Nephron (organoid): Measurements from ENCODE around the gene HOXA3.

Source experiments
- H3K27ac Mint-ChIP-seq, 3 experiments: 2 replicates each; pipeline ENCODE4 v1.8.0; 2020; ENCODE audit warnings: mixed read lengths in 3 of 3, mild to moderate bottlenecking in 2 of 3, moderate library complexity in 1 of 3
- H3K27me3 Mint-ChIP-seq: 2 replicates; pipeline ENCODE4 v1.8.0; 2021; ENCODE audit warnings: low read depth, mild to moderate bottlenecking, moderate library complexity, mixed read lengths
- H3K36me3 Mint-ChIP-seq: 2 replicates; pipeline ENCODE4 v1.8.0; 2020; ENCODE audit warnings: low read depth, mixed read lengths
- H3K4me1 Mint-ChIP-seq: 2 replicates; pipeline ENCODE4 v1.8.0; 2020; ENCODE audit warnings: mixed read lengths
- H3K4me3 Mint-ChIP-seq, 3 experiments: 2 replicates each; pipeline ENCODE4 v1.8.0; 2020; ENCODE audit warnings: mild to moderate bottlenecking in 3 of 3, mixed read lengths in 3 of 3, moderate library complexity in 2 of 3
- H3K9me3 Mint-ChIP-seq: 2 replicates; pipeline ENCODE4 v1.8.0; 2020; ENCODE audit warnings: mixed read lengths
- TF ChIP-seq, protein P1 (sequence below), 3 experiments: fragments of 200-600 bp; sonication (generic); IDR thresholded peaks; one replicate each; pipeline ENCODE4 v1.5.0; 2021; ENCODE audit warnings: antibody characterized with exemption in 3 of 3; ENCODE audit not compliant: unreplicated experiment in 3 of 3

HOXA3 gene

DNA sequence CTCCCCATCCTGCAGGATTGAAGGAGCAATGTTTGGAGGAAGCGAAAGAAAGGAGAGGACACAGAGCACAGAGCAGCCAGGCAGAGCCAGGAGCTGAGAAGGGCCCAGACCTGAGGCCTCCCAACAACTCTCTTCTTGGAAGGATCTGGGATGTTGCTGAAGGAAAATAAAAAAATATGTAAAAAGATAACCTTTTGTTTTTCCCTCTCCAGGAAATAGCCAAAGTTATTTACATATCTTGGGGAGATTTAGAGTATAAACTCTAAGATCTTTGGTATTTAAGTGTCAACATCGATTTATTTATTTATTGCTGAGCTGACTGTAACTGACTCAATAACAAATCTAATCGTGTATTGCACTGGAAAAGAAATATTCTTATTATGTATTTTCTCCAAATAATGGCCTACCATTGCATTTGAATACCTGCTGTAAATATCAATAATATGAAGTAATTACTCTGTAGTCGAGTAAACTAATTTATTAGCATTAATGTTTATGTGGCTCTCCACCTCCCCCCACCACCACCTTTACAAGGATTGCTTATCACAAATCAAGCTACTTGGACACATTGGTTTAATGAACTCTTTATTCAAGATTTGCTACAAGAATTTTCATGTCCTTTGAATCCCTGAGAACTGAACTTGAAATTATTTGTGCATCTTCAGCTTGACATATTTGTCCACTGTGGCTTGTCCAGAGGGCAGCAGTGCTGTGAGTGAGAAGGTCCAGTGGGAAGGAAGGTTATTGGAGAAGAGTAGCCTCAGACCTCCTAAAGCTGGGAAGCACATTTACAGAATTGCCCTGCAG, 34.5 kb upstream of the HOXA3 start:
- Mint-ChIP-seq H3K36me3 (no peaks in the 10 kb centered on the region), H3K27ac (peak overlapping the region; percentile 27 to 97 (median 97)), H3K4me3 (peak overlapping the region; percentile 91 to 92 (median 92)), H3K4me1 (peaks cover 44% of the 10 kb centered on the region), H3K27me3 (peaks cover 100% of the 10 kb centered on the region), H3K9me3 (no peaks in the 10 kb centered on the region)
- TF ChIP-seq, protein P1, sequence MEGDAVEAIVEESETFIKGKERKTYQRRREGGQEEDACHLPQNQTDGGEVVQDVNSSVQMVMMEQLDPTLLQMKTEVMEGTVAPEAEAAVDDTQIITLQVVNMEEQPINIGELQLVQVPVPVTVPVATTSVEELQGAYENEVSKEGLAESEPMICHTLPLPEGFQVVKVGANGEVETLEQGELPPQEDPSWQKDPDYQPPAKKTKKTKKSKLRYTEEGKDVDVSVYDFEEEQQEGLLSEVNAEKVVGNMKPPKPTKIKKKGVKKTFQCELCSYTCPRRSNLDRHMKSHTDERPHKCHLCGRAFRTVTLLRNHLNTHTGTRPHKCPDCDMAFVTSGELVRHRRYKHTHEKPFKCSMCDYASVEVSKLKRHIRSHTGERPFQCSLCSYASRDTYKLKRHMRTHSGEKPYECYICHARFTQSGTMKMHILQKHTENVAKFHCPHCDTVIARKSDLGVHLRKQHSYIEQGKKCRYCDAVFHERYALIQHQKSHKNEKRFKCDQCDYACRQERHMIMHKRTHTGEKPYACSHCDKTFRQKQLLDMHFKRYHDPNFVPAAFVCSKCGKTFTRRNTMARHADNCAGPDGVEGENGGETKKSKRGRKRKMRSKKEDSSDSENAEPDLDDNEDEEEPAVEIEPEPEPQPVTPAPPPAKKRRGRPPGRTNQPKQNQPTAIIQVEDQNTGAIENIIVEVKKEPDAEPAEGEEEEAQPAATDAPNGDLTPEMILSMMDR (IDR thresholded peaks at IDR 0.05; ENCODE audit: unreplicated experiment in 3 of 3) = no peak

DNA sequence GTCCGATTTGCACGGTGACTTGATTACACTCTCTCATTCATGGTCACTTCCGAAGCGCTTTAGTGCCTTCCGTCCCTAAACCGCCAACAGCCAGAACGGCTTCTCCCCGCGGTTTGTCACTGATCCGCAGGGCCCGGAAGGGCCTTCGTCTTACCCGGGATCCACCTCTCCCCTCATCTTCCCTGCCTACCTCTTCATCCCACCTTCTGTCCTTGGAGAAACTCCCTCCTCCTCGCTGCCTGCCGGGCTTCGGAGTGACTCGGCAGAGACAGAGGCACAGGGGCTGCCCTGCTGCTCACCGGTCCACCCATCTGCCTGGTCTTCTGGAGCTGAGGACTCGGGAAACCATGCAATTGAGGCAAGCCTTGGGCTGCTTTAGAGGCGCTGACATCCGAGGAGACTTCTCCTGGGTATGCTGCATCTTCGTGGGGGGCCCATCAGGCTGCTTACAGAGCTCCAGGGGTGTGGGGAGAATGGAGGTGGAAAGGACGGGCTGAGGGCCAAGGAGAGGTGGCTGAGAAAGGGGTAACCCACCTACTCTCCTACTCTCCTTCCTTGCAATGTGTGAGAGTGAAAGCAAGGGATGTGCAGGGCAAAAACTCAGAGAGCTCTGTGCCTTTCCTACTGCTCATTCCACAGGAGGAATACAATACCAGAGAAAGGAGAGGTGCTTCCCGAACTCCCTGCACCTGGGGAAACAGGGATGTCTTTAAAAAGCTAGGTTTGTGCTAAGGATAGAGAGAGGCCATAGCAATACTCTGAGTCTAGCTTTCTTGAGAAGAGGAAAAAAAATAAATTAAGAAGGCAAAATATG, 33.7 kb upstream of the HOXA3 start:
- Mint-ChIP-seq H3K4me3 (peak overlapping the region; percentile 91 to 92 (median 92)), H3K27me3 (peaks cover 100% of the 10 kb centered on the region), H3K36me3 (no peaks in the 10 kb centered on the region), H3K27ac (peak overlapping the region; percentile 27 to 97 (median 97)), H3K4me1 (peaks cover 49% of the 10 kb centered on the region), H3K9me3 (no peaks in the 10 kb centered on the region)
- TF ChIP-seq, protein P1 (IDR thresholded peaks at IDR 0.05; ENCODE audit: unreplicated experiment in 3 of 3) = no peak

DNA sequence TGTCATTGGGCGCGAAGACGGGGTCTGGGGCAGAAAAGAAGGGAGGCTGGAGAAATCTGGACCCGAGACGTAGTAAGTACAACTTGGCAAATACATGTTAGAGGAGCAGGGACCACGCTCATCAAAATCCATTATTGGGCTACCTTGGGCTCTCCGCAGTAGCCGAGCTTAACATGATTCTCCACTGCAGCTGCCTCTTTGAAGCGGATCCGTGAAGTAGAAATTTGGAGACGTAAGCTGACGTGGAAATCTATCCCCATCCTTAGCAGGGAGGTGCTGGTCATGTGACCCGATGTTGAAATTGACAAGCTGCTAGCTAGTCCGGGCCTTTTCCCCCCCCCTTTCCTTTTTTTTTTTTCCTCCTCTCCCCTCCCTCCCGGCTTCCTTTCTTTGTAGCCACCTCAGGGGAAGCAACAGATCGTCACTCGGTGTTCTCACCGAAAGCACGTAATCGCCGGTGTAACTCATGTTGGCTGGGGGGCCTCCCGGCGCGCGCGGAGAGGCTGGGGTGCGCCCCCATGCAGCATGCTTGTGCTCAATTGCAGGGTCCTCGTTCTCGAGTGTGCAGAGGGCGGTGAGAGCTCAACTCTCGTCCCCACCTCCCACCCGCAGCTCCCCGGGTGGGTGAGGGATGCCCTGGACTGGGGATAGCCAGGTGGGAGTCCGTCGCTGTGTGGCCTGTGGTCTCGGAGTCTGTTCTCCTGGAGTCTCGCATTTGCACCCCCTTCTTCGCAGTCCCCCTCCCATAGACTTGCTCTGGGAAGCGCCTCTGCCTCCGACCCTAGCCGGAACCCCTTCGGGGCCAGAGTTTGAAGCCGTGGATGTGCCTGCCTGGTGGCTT, 32.9 kb upstream of the HOXA3 start, which contains the start of gene HOXA11:
Gene HOXA11 (minus strand): TSS at position 220 of the 841 bp plus-strand sequence. CDS start 88 bp downstream, at position 132.
- TF ChIP-seq, protein P1 (IDR thresholded peaks at IDR 0.05; ENCODE audit: unreplicated experiment in 3 of 3) = no peak
- Mint-ChIP-seq H3K4me1 (peaks cover 49% of the 10 kb centered on the region), H3K27me3 (peaks cover 99% of the 10 kb centered on the region), H3K4me3 (peak within 1 kb of the TSS; percentile 91 to 92 (median 92)), H3K9me3 (no peaks in the 10 kb centered on the region), H3K36me3 (no peaks in the 10 kb centered on the region), H3K27ac (peak within 1 kb of the TSS; percentile 74 to 97 (median 97))

DNA sequence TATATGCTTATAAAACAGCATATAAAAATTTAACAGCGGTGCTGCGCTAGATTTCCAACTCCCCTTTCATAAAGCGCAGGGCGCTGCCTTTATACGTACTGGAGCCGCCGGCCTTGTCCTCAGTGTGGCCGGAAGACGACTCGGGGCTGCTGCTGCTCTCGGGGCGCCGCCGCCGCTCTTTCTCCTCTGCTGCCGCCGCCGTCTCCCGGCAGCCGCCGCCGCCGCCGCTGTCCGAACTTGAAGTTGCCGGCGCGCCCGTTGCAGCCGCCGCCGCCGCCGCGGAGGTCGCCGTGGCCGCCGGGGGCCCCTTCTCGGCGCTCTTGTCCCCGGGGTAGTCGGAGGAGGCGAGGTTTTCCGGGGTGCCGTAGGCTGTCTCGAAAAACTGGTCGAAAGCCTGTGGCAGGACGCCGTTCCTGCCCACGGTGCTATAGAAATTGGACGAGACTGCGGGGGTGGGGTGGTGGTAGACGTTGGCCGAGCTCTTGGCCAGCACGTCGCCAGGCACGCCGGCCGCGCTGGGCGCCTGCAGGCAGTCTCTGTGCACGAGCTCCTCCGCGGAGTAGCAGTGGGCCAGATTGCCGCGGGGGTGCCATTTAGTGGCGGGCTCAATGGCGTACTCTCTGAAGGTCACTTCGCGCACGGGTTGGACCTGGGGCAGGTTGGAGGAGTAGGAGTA, 32.1 kb upstream of the HOXA3 start:
- H3K27me3 Mint-ChIP-seq = peaks cover 99% of the 10 kb centered on the region
- H3K36me3 Mint-ChIP-seq = no peaks in the 10 kb centered on the region
- no peaks in the 10 kb centered on the region for H3K9me3 Mint-ChIP-seq
- H3K4me3 Mint-ChIP-seq = peak overlapping the region; percentile 91 to 92 (median 92)
- H3K4me1 Mint-ChIP-seq = peaks cover 47% of the 10 kb centered on the region
- TF ChIP-seq, protein P1 (IDR thresholded peaks at IDR 0.05; ENCODE audit: unreplicated experiment in 3 of 3) = no peak
- peak overlapping the region; percentile 74 to 97 (median 97) for H3K27ac Mint-ChIP-seq

DNA sequence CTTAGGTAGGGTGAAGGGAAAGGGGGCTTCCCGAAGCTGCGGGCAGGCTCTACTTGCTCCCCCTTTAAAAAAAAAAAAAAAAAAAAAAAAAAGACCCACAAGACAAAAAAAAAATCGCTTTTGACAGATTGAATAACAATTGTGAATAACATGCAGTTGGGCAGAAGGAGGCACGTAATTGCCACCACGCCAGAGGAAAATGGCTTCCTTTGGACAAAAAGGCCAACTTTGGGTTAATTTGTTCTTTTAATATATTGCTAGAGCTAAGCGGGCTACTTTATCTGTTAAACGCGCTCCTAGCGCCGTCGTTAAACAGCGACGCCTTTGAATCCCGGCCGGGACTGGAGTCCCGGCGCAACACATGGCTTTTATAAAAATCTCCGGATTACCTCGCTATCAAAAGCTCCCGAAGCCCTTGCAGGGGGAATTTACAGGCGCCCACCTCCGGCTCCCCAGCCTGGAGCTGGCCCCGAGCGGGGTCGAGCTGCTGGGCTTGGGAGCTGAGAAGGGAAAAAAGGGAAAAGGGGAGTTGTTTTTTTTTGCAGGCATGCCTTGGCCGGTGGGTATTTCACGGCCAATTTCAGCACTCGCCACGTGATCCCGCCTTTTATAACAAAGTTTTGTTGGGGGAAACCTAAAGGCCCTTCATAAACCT, 31.4 kb upstream of the HOXA3 start:
- H3K27ac Mint-ChIP-seq = peak overlapping the region; percentile 41 to 97 (median 45)

More for the DNA sequence above, 31.4 kb upstream of the HOXA3 start:
- peaks cover 46% of the 10 kb centered on the region for H3K4me1 Mint-ChIP-seq
- TF ChIP-seq, protein P1 (IDR thresholded peaks at IDR 0.05; ENCODE audit: unreplicated experiment in 3 of 3) = no peak
- peaks cover 99% of the 10 kb centered on the region for H3K27me3 Mint-ChIP-seq
- H3K4me3 Mint-ChIP-seq = peak overlapping the region; percentile 78 to 92 (median 82)
- H3K36me3 Mint-ChIP-seq = no peaks in the 10 kb centered on the region
- no peaks in the 10 kb centered on the region for H3K9me3 Mint-ChIP-seq
